Upper lobe of right lung (tissue), 1 donor: ENCODE data around the gene KRT6B. TPM values are rescaled to one million over a fixed set of nuclear protein-coding genes. Genes with fewer than 3 reads are reported as not detected.
"Not testable (repeated sequence)": the region's sequence is repeated elsewhere in the genome, so short reads cannot be mapped to it uniquely, and the experiment has no call there.

Experiments
- ATAC-seq: fragments of 200-7000 bp; cut with Tn5 transposase; one replicate; pipeline ENCODE4 v1.9.1; 2020; ENCODE audit warnings: mild to moderate bottlenecking, moderate library complexity
- DNase-seq: peaks from one replicate; pipeline ENCODE4 v3.0.0-alpha.2; 2020
- H3K27ac ChIP-seq: fragments of 200-600 bp; one replicate; pipeline ENCODE4 v1.8.0; 2022
- H3K27me3 ChIP-seq: fragments of 200-600 bp; one replicate; pipeline ENCODE4 v1.8.0; 2022; ENCODE audit warnings: mild to moderate bottlenecking
- H3K36me3 ChIP-seq: fragments of 200-600 bp; one replicate; pipeline ENCODE4 v1.8.0; 2022
- H3K4me1 ChIP-seq: fragments of 200-600 bp; one replicate; pipeline ENCODE4 v1.8.0; 2022
- H3K4me3 ChIP-seq: fragments of 200-600 bp; one replicate; pipeline ENCODE4 v1.8.0; 2022; ENCODE audit warnings: mild to moderate bottlenecking
- H3K9me3 ChIP-seq: fragments of 200-600 bp; one replicate; pipeline ENCODE4 v1.8.0; 2022
- CTCF ChIP-seq: fragments of 200-600 bp; IDR thresholded peaks from one replicate; pipeline ENCODE4 v1.8.0; 2022; ENCODE audit warnings: antibody characterized with exemption
- intact Hi-C: fragments of 100-400 bp; cut with DNase I; formaldehyde crosslinking; loops from one replicate; pipeline ENCODE4 v1.11.0; 2022
- total RNA-seq: library from RNA; stranded (reverse); fragmentation: NEBNext Ultra II Directional; extraction: Animal tissue kit (Norgen Biotek cat#: 25700); gene quantifications from one replicate; pipeline ENCODE4 v1.2.1, GENCODE V29; 2021
- donor health status: DM: no; HTN: yes; CAD: no; lungs with severe emphysema.

The KRT6B gene
- total RNA-seq, 1 donor from 2014 or later: not detected

GRCh38 chr12:52488736-52489135, 36.8 kb upstream of the KRT6B start:
- H3K4me1 ChIP-seq: peaks cover 4% of the 10 kb centered on the region
- no peak overlapping the region for H3K4me3 ChIP-seq
- peaks cover 9% of the 10 kb centered on the region for H3K27me3 ChIP-seq
- no peaks in the 10 kb centered on the region for H3K36me3 ChIP-seq
- H3K27ac ChIP-seq: no peak overlapping the region
- no peak for DNase-seq
- no peak for ATAC-seq
- intact Hi-C loops: no loop called here
- H3K9me3 ChIP-seq: peaks cover 9% of the 10 kb centered on the region
- TF ChIP-seq CTCF: no peak

GRCh38 chr12:52487744-52488443, 35.9 kb upstream of the KRT6B start:
- ATAC-seq, intact Hi-C loops, H3K4me3 ChIP-seq, H3K9me3 ChIP-seq, H3K27ac ChIP-seq, H3K36me3 ChIP-seq, H3K4me1 ChIP-seq, DNase-seq, H3K27me3 ChIP-seq: not testable (repeated sequence)

GRCh38 chr12:52487211-52487610, 35.3 kb upstream of the KRT6B start:
- DNase-seq (no peak), ATAC-seq (no peak)
- intact Hi-C loops: no loop called here

GRCh38 chr12:52486166-52487105, 34.5 kb upstream of the KRT6B start:
- peaks cover 9% of the 10 kb centered on the region for H3K27me3 ChIP-seq
- intact Hi-C loops: no loop called here

More at GRCh38 chr12:52487211-52487610, 35.3 kb upstream of the KRT6B start:
- TF ChIP-seq CTCF: no peak
- no peak overlapping the region for H3K27ac ChIP-seq
- H3K9me3 ChIP-seq: peaks cover 9% of the 10 kb centered on the region
- H3K27me3 ChIP-seq: peaks cover 9% of the 10 kb centered on the region
- no peaks in the 10 kb centered on the region for H3K36me3 ChIP-seq
- no peaks in the 10 kb centered on the region for H3K4me1 ChIP-seq
- no peak overlapping the region for H3K4me3 ChIP-seq

GRCh38 chr12:52480073-52480472, 28.1 kb upstream of the KRT6B start:
- H3K4me1 ChIP-seq: no peaks in the 10 kb centered on the region
- DNase-seq (no peak), ATAC-seq (no peak)
- H3K27ac ChIP-seq: no peak overlapping the region
- peaks cover 7% of the 10 kb centered on the region for H3K27me3 ChIP-seq
- no peak overlapping the region for H3K4me3 ChIP-seq
- no peaks in the 10 kb centered on the region for H3K36me3 ChIP-seq
- H3K9me3 ChIP-seq: peaks cover 7% of the 10 kb centered on the region
- intact Hi-C loops: no loop called here
- TF ChIP-seq CTCF: no peak

More at GRCh38 chr12:52486166-52487105, 34.5 kb upstream of the KRT6B start:
- H3K4me3 ChIP-seq: no peak overlapping the region
- ATAC-seq (no peak), DNase-seq (no peak)
- no peak for TF ChIP-seq CTCF
- no peaks in the 10 kb centered on the region for H3K4me1 ChIP-seq
- no peaks in the 10 kb centered on the region for H3K36me3 ChIP-seq
- no peak overlapping the region for H3K27ac ChIP-seq
- H3K9me3 ChIP-seq: peaks cover 9% of the 10 kb centered on the region

- no peaks in the 10 kb centered on the region for H3K9me3 ChIP-seq
- no peaks in the 10 kb centered on the region for H3K36me3 ChIP-seq
- no peaks in the 10 kb centered on the region for H3K27me3 ChIP-seq
- TF ChIP-seq CTCF: no peak
- H3K4me3 ChIP-seq: no peak overlapping the region
- H3K4me1 ChIP-seq: no peaks in the 10 kb centered on the region
- no peak for ATAC-seq
- intact Hi-C loops: no loop called here
- DNase-seq: no peak
- no peak overlapping the region for H3K27ac ChIP-seq
Measured at GRCh38 chr12:52477651-52478050, 25.7 kb upstream of the KRT6B start.
